Stimulated activated naive B cell treated with anti-CD40 and anti-IgM and Interleukin-4, amounts not matched to agents 10 μg/mL and 1 μg/mL and 100 μg/mL, for 72 hours (primary cell): ENCODE results near the gene MUC4.
"Not testable (repeated sequence)": the region's sequence is repeated elsewhere in the genome, so short reads cannot be mapped to it uniquely, and the experiment has no call there.

ENCODE experiments used
- ATAC-seq, 2 donors: fragments of 150-1000 bp; cut with Tn5 transposase; replicated peaks; 2 replicates each; pipeline ENCODE4 v1.10.0; 2021; ENCODE audit warnings: moderate library complexity in 1 of 2
- DNase-seq: peaks from one replicate; pipeline ENCODE4 v3.0.0; 2021
- H3K27ac Mint-ChIP-seq: one replicate; pipeline ENCODE4 v1.8.0; 2022; ENCODE audit warnings: mild to moderate bottlenecking, mixed read lengths
- H3K27me3 Mint-ChIP-seq, 2 donors: one replicate each; pipeline ENCODE4 v1.8.0; 2022; ENCODE audit warnings: mixed read lengths in 2 of 2
- H3K36me3 Mint-ChIP-seq, 2 donors: one replicate each; pipeline ENCODE4 v1.8.0; 2022; ENCODE audit warnings: mixed read lengths in 2 of 2, mild to moderate bottlenecking in 1 of 2
- H3K4me1 Mint-ChIP-seq, 2 donors: one replicate each; pipeline ENCODE4 v1.8.0; 2022; ENCODE audit warnings: mixed read lengths in 2 of 2, mild to moderate bottlenecking in 1 of 2
- H3K4me3 Mint-ChIP-seq, 2 donors: one replicate each; pipeline ENCODE4 v1.8.0; 2022; ENCODE audit warnings: mild to moderate bottlenecking in 2 of 2, mixed read lengths in 2 of 2, moderate library complexity in 1 of 2
- H3K9me3 Mint-ChIP-seq, 2 donors: one replicate each; pipeline ENCODE4 v1.8.0; 2022; ENCODE audit warnings: mixed read lengths in 2 of 2, mild to moderate bottlenecking in 1 of 2

MUC4 gene

GRCh38 chr3:195812366-195812765 is 637 bp upstream of the MUC4 start:
- no peak for ATAC-seq
- peaks cover 18 to 21% of the 10 kb centered on the region in 2 donors for H3K27me3 Mint-ChIP-seq
- no peak for DNase-seq
- H3K36me3 Mint-ChIP-seq = no peaks in the 10 kb centered on the region
- H3K9me3 Mint-ChIP-seq = no peaks in the 10 kb centered on the region
- peaks cover 3 to 11% of the 10 kb centered on the region in 2 donors for H3K4me1 Mint-ChIP-seq
- no peak overlapping the region for H3K27ac Mint-ChIP-seq
- H3K4me3 Mint-ChIP-seq = no peak overlapping the region

DNA sequence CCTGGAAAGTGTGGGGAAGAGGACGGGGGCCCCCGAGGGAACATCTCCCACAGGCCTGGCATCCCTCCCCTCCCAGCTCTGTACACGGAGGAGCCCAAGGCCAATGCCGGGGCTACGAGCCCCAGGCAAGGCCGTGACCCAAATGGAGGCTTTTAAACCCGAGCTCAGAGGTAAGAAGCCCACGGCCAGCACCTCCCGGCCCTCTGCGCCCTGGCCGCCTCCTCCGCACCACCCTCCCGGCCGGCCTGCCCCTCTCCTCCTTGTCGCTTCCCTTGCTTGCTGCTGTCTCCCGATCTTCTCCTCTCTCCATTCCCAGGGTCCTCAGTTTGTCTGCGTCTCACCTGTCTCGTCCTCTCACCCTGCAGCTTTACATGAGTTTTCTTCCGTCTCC is 1.3 kb downstream of the MUC4 start:
- no peak for ATAC-seq

GRCh38 chr3:195809796-195810454 is 1.8 kb downstream of the MUC4 start:
- H3K4me3 Mint-ChIP-seq = no peak overlapping the region

More for the DNA sequence above, 1.3 kb downstream of the MUC4 start:
- Mint-ChIP-seq H3K27me3 (peaks cover 27 to 28% of the 10 kb centered on the region in 2 donors), H3K27ac (no peak overlapping the region), H3K9me3 (no peaks in the 10 kb centered on the region), H3K36me3 (no peaks in the 10 kb centered on the region), H3K4me3 (no peak overlapping the region), H3K4me1 (peaks cover 3 to 11% of the 10 kb centered on the region in 2 donors)
- DNase-seq = no peak

GRCh38 chr3:195809291-195809785 is 2.4 kb downstream of the MUC4 start:
- Mint-ChIP-seq H3K27ac (no peak overlapping the region), H3K27me3 (peaks cover 33 to 34% of the 10 kb centered on the region in 2 donors), H3K4me1 (peaks cover 4 to 23% of the 10 kb centered on the region in 2 donors), H3K9me3 (no peaks in the 10 kb centered on the region), H3K36me3 (no peaks in the 10 kb centered on the region), H3K4me3 (no peak overlapping the region)
- DNase-seq = no peak
- no peak for ATAC-seq

More at GRCh38 chr3:195809796-195810454, 1.8 kb downstream of the MUC4 start:
- ATAC-seq = no peak
- peaks cover 32 to 33% of the 10 kb centered on the region in 2 donors for H3K27me3 Mint-ChIP-seq
- peaks cover 3 to 17% of the 10 kb centered on the region in 2 donors for H3K4me1 Mint-ChIP-seq
- DNase-seq = no peak
- H3K36me3 Mint-ChIP-seq = no peaks in the 10 kb centered on the region
- H3K27ac Mint-ChIP-seq = no peak overlapping the region
- no peaks in the 10 kb centered on the region for H3K9me3 Mint-ChIP-seq

DNA sequence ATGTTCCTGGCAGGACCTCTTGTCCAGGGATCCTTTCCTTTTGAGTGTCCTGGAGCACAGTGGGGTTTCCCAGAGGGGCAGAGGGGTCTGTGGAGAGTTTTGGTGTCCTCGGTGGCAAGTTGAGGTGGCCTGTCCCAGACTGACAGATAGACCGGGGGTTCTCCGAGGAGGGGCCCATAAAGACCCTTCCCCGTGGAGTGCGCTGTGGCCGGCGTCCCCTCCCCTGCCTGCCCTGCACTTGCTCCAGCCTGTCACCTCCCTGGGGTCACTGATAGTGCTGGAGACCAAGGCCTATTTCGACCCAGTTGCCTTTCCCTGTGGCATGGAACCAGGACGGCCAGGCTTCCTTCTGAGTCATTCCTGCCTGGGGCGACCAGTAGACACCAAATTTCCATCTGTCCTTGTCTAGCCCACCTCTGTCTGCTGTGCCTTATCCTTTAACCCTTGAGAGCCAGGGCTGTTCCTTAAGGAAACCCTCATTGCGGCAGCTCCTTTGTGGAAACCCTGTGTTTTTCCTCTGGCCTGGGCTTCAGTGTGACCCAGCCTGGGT is 2.9 kb downstream of the MUC4 start:
- ATAC-seq = no peak
- H3K4me3 Mint-ChIP-seq = no peak overlapping the region

DNA sequence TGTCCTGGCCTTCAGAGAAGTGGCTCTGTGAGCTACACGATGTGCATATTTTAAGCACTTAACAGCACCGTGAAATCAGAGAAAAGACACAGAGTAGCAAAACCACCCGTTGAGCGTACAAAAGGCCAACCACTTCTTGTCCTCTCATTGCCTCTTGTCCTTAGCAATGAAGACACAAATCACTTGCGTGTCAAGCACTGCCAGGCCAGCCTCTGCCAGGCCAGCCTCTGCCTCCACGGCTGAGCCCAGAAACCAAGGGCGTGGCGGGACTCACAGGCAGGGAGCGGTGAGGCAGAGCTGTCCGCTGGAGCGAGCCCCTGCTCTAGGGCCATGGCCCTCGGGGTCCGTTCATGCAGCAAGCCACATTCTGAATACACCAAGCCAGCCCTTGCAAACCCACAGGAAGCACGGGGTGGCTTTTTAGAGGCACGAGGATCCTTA is 4.0 kb downstream of the MUC4 start:
- H3K4me3 Mint-ChIP-seq = no peak overlapping the region
- ATAC-seq = peak; percentile 47 to 58
- H3K9me3 Mint-ChIP-seq = no peaks in the 10 kb centered on the region
- DNase-seq = no peak
- no peak overlapping the region for H3K27ac Mint-ChIP-seq
- no peaks in the 10 kb centered on the region for H3K36me3 Mint-ChIP-seq
- H3K27me3 Mint-ChIP-seq = peaks cover 41 to 48% of the 10 kb centered on the region in 2 donors
- H3K4me1 Mint-ChIP-seq = peaks cover 7 to 39% of the 10 kb centered on the region in 2 donors

More for the DNA sequence above, 2.9 kb downstream of the MUC4 start:
- Mint-ChIP-seq H3K9me3 (no peaks in the 10 kb centered on the region), H3K27ac (no peak overlapping the region), H3K36me3 (no peaks in the 10 kb centered on the region), H3K4me1 (peaks cover 4 to 28% of the 10 kb centered on the region in 2 donors), H3K27me3 (peaks cover 38 to 39% of the 10 kb centered on the region in 2 donors)
- no peak for DNase-seq

- H3K4me1 Mint-ChIP-seq = peaks cover 12 to 47% of the 10 kb centered on the region in 2 donors
- no peaks in the 10 kb centered on the region for H3K9me3 Mint-ChIP-seq
- no peaks in the 10 kb centered on the region for H3K36me3 Mint-ChIP-seq
- peaks cover 38 to 52% of the 10 kb centered on the region in 2 donors for H3K27me3 Mint-ChIP-seq
- DNase-seq = no peak
- H3K27ac Mint-ChIP-seq = no peak overlapping the region
- ATAC-seq = no peak
- no peak overlapping the region for H3K4me3 Mint-ChIP-seq
Measured at GRCh38 chr3:195806916-195807231, 4.9 kb downstream of the MUC4 start.

- no peaks in the 10 kb centered on the region for H3K9me3 Mint-ChIP-seq
- H3K27ac Mint-ChIP-seq = no peak overlapping the region
- ATAC-seq (no peak), DNase-seq (no peak)
- H3K4me3 Mint-ChIP-seq = no peak overlapping the region
- H3K4me1 Mint-ChIP-seq = peaks cover 12 to 52% of the 10 kb centered on the region in 2 donors
- H3K36me3 Mint-ChIP-seq = no peaks in the 10 kb centered on the region
- peaks cover 38 to 52% of the 10 kb centered on the region in 2 donors for H3K27me3 Mint-ChIP-seq
Measured at GRCh38 chr3:195806211-195806915, 5.4 kb downstream of the MUC4 start.

DNA sequence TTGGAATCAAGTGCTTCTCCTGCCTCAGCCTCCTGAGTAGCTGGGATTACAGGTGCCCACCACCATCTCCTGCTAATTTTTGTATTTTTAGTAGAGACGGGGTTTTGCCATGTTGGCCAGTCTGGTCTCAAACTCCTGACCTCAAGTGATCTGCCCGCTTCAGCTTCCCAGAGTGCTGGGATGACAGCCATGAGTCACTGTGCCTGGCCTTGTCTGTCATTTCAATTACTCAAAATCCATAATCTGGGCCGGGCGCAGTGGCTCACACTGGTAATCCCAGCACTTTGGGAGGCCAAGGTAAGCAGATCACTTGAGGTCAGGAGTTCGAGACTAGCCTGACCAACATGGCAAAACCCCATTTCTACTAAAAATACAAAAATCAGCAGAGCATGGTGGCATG is 6.1 kb downstream of the MUC4 start:
- H3K4me3 Mint-ChIP-seq, H3K27ac Mint-ChIP-seq, DNase-seq, H3K36me3 Mint-ChIP-seq, ATAC-seq, H3K9me3 Mint-ChIP-seq: not testable (repeated sequence)
- Mint-ChIP-seq H3K27me3 (peaks cover 32 to 48% of the 10 kb centered on the region in 2 donors), H3K4me1 (peaks cover 12 to 54% of the 10 kb centered on the region in 2 donors)

GRCh38 chr3:195805181-195805580 is 6.5 kb downstream of the MUC4 start:
- no peak for ATAC-seq
- peak overlapping the region in 1 of 2 donors; percentile 5 for H3K4me3 Mint-ChIP-seq

DNA sequence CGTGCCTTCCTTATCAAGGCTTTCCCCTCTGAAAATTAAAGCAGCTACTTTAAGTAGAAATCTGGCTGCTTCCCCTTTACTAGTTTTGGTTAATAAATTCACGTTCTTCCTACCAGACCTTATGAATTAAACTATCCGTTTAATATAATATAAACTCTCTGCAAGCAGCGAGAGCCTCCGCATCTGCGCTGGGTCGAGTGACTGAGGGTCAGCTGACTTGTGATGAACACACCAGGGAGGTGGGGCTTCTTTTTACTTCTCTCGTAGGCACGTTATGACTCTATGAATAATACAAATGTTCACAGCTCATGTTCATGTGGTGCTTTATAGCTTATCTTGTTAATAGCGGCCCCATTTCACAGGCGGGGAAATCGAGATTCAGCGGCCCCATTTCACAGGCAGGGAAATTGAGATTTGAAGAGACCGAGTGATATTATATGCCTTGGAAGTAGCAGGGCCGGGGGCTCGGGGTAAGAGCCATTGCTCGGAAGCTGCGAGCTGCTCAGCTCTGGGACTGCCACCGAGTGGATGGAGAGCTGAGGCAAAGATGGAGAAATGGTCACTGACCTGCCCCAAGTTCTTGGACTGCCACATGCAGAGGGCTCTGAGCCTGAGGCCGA is 8.3 kb downstream of the MUC4 start:
- peak overlapping the region in 1 of 2 donors; percentile 5 for H3K4me3 Mint-ChIP-seq

More at GRCh38 chr3:195805181-195805580, 6.5 kb downstream of the MUC4 start:
- no peaks in the 10 kb centered on the region for H3K9me3 Mint-ChIP-seq
- H3K27me3 Mint-ChIP-seq = peaks cover 31 to 47% of the 10 kb centered on the region in 2 donors
- DNase-seq = no peak
- H3K27ac Mint-ChIP-seq = no peak overlapping the region
- no peaks in the 10 kb centered on the region for H3K36me3 Mint-ChIP-seq
- peaks cover 12 to 54% of the 10 kb centered on the region in 2 donors for H3K4me1 Mint-ChIP-seq

GRCh38 chr3:195802795-195803194 is 8.9 kb downstream of the MUC4 start:
- no peak overlapping the region for H3K27ac Mint-ChIP-seq
- no peaks in the 10 kb centered on the region for H3K36me3 Mint-ChIP-seq
- no peaks in the 10 kb centered on the region for H3K9me3 Mint-ChIP-seq
- peaks cover 31 to 43% of the 10 kb centered on the region in 2 donors for H3K27me3 Mint-ChIP-seq
- peaks cover 10 to 46% of the 10 kb centered on the region in 2 donors for H3K4me1 Mint-ChIP-seq
- ATAC-seq (no peak), DNase-seq (no peak)
- H3K4me3 Mint-ChIP-seq = peak overlapping the region in 1 of 2 donors; percentile 5

More for the DNA sequence above, 8.3 kb downstream of the MUC4 start:
- Mint-ChIP-seq H3K27ac (peak overlapping the region; percentile 37), H3K27me3 (peaks cover 31 to 43% of the 10 kb centered on the region in 2 donors), H3K4me1 (peaks cover 10 to 52% of the 10 kb centered on the region in 2 donors), H3K9me3 (no peaks in the 10 kb centered on the region), H3K36me3 (no peaks in the 10 kb centered on the region)
- DNase-seq (no peak), ATAC-seq (peak in 1 of 2 donors; percentile 41)

DNA sequence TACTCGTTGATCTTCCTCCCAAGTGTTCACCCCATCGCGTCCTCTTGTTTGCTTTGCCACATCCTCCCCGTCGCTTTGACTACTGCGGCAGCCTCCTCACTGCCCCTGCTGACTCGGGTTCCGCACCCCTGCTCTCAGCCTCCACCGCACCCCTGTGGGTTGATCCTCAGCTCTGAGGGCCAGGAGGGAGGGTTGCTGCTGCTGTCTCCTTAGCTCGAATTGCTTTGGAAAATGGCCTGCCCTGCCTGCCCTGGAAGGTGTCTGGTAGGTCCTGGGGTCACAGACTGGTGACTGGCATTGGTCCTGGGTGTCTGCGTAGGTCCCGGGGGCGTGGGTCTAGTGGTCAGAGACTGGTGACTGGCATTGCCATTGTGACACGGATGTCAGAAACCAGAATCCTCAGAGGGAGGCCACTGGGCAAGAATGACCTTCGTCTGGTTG is 9.4 kb downstream of the MUC4 start:
- Mint-ChIP-seq H3K4me3 (peak overlapping the region in 1 of 2 donors; percentile 0), H3K36me3 (no peaks in the 10 kb centered on the region), H3K27ac (no peak overlapping the region), H3K9me3 (no peaks in the 10 kb centered on the region), H3K27me3 (peaks cover 31 to 43% of the 10 kb centered on the region in 2 donors), H3K4me1 (peaks cover 10 to 43% of the 10 kb centered on the region in 2 donors)
- DNase-seq (no peak), ATAC-seq (peak in 1 of 2 donors; percentile 70)
